WTC11 (cell line): ENCODE data around the gene CLNK. TPM values are rescaled to one million over a fixed set of nuclear protein-coding genes. Genes with fewer than 3 reads are reported as not detected.

Experiments used
- ATAC-seq: fragments of 200-7000 bp; cut with Tn5 transposase; 2 replicates; pipeline ENCODE4 v1.10.0; 2021; ENCODE audit warnings: mild to moderate bottlenecking, moderate library complexity
- CTCF ChIA-PET: fragments of 300-600 bp; sonication (Branson Sonifier 250); formaldehyde crosslinking; loops from one replicate; lab custom pipeline; 2021; ENCODE audit warnings: antibody characterized with exemption; lab: Charles Lee
- POLR2A ChIA-PET: fragments of 350-600 bp; sonication (Branson Sonifier 250); formaldehyde crosslinking; loops from one replicate; lab custom pipeline; 2021; ENCODE audit warnings: antibody characterized with exemption; lab: Charles Lee
- DNase-seq: peaks from one replicate; pipeline ENCODE4 v3.0.0; 2021; ENCODE audit warnings: low spot score
- H3K27ac Mint-ChIP-seq: 2 replicates; pipeline ENCODE4 v1.8.0; 2021; ENCODE audit warnings: mixed read lengths
- H3K27me3 Mint-ChIP-seq: 2 replicates; pipeline ENCODE4 v1.8.0; 2021; ENCODE audit warnings: low read depth, mild to moderate bottlenecking, moderate library complexity, mixed read lengths
- H3K36me3 Mint-ChIP-seq: 2 replicates; pipeline ENCODE4 v1.8.0; 2021; ENCODE audit warnings: mixed read lengths
- H3K4me1 Mint-ChIP-seq: 2 replicates; pipeline ENCODE4 v1.8.0; 2022; ENCODE audit warnings: mixed read lengths
- H3K4me3 Mint-ChIP-seq: 2 replicates; pipeline ENCODE4 v1.8.0; 2021; ENCODE audit warnings: mild to moderate bottlenecking, moderate library complexity, mixed read lengths
- H3K9me3 Mint-ChIP-seq: 2 replicates; pipeline ENCODE4 v1.8.0; 2021; ENCODE audit warnings: mixed read lengths
- CREB1 ChIP-seq: sonication (generic); formaldehyde crosslinking; IDR thresholded peaks from 2 replicates; pipeline ENCODE4 v1.8.0; 2023; ENCODE audit warnings: mild to moderate bottlenecking, missing genetic modification reagents
- CREM ChIP-seq: sonication (generic); formaldehyde crosslinking; IDR thresholded peaks from 2 replicates; pipeline ENCODE4 v1.8.1; 2022; ENCODE audit warnings: mild to moderate bottlenecking, missing genetic modification reagents, moderate library complexity
- ETV6 ChIP-seq: sonication (generic); formaldehyde crosslinking; IDR thresholded peaks from 2 replicates; pipeline ENCODE4 v1.8.1; 2022; ENCODE audit warnings: mild to moderate bottlenecking, missing genetic modification reagents
- GRHL2 ChIP-seq: fragments of 250-450 bp; sonication (Bioruptor Pico); IDR thresholded peaks from 2 replicates; pipeline ENCODE4 v1.8.0; 2022; ENCODE audit warnings: mild to moderate bottlenecking, moderate library complexity; ENCODE audit not compliant: insufficient replicate concordance, severe bottlenecking
- IRF2 ChIP-seq: sonication (generic); formaldehyde crosslinking; IDR thresholded peaks from 2 replicates; pipeline ENCODE4 v1.8.0; 2022; ENCODE audit warnings: low read depth, missing genetic modification reagents, borderline replicate concordance
- JAZF1 ChIP-seq: fragments of 250-450 bp; sonication (Bioruptor Pico); IDR thresholded peaks from 2 replicates; pipeline ENCODE4 v1.9.0; 2021; ENCODE audit warnings: moderate library complexity, mild to moderate bottlenecking, inconsistent platforms
- JUN ChIP-seq: sonication (generic); formaldehyde crosslinking; IDR thresholded peaks from 2 replicates; pipeline ENCODE4 v1.8.0; 2023; ENCODE audit warnings: mild to moderate bottlenecking, missing genetic modification reagents
- KAT7 ChIP-seq: sonication (generic); formaldehyde crosslinking; IDR thresholded peaks from 2 replicates; pipeline ENCODE4 v1.8.1; 2023; ENCODE audit warnings: missing genetic modification reagents, mild to moderate bottlenecking, borderline replicate concordance
- MXD4 ChIP-seq: fragments of 250-450 bp; sonication (Bioruptor Pico); IDR thresholded peaks from 2 replicates; pipeline ENCODE4 v1.8.0; 2021; ENCODE audit warnings: mild to moderate bottlenecking, moderate library complexity, borderline replicate concordance
- OVOL2 ChIP-seq: fragments of 250-450 bp; sonication (Bioruptor Pico); IDR thresholded peaks from 2 replicates; pipeline ENCODE4 v1.9.0; 2021; ENCODE audit warnings: mild to moderate bottlenecking, borderline replicate concordance
- RORB ChIP-seq: fragments of 250-450 bp; sonication (Bioruptor Pico); IDR thresholded peaks from 2 replicates; pipeline ENCODE4 v1.9.0; 2021; ENCODE audit warnings: mild to moderate bottlenecking
- ZNF138 ChIP-seq: sonication (generic); formaldehyde crosslinking; conservative IDR thresholded peaks from 2 replicates; pipeline ENCODE4 v1.8.1; 2022; ENCODE audit warnings: mild to moderate bottlenecking, moderate library complexity, missing genetic modification reagents
- ZNF423 ChIP-seq: fragments of 250-450 bp; sonication (Bioruptor Pico); IDR thresholded peaks from 2 replicates; pipeline ENCODE4 v2.1.2; 2022; ENCODE audit warnings: mild to moderate bottlenecking, moderate library complexity
- total RNA-seq: library from RNA; stranded (reverse); gene quantifications from 3 replicates; pipeline ENCODE4 v1.2.3, GENCODE V29; 2021
- TF ChIP-seq, protein P1 (sequence below): fragments of 250-450 bp; sonication (Bioruptor Pico); conservative IDR thresholded peaks from 2 replicates; pipeline ENCODE4 v1.9.0; 2021; ENCODE audit warnings: mild to moderate bottlenecking
- TF ChIP-seq, protein P2 (sequence below): sonication (generic); formaldehyde crosslinking; IDR thresholded peaks from 2 replicates; pipeline ENCODE4 v1.8.1; 2022; ENCODE audit warnings: low read depth, mild to moderate bottlenecking, moderate library complexity, missing genetic modification reagents, borderline replicate concordance
- TF ChIP-seq, protein P3 (sequence below): sonication (generic); formaldehyde crosslinking; conservative IDR thresholded peaks from 2 replicates; pipeline ENCODE4 v1.8.1; 2023; ENCODE audit warnings: mild to moderate bottlenecking, low read depth, missing genetic modification reagents, moderate library complexity
- TF ChIP-seq, protein P4 (sequence below): sonication (generic); formaldehyde crosslinking; IDR thresholded peaks from 2 replicates; pipeline ENCODE4 v1.8.0; 2022; ENCODE audit warnings: mild to moderate bottlenecking, missing genetic modification reagents
- TF ChIP-seq, protein P5 (sequence below): fragments of 250-450 bp; sonication (Bioruptor Pico); IDR thresholded peaks from 2 replicates; pipeline ENCODE4 v1.9.0; 2021; ENCODE audit warnings: mild to moderate bottlenecking, borderline replicate concordance
- TF ChIP-seq, protein P6 (sequence below): sonication (generic); formaldehyde crosslinking; IDR thresholded peaks from 2 replicates; pipeline ENCODE4 v1.8.1; 2023; ENCODE audit warnings: mild to moderate bottlenecking, moderate library complexity, missing genetic modification reagents
- TF ChIP-seq, protein P7 (sequence below): fragments of 250-450 bp; sonication (Bioruptor Pico); IDR thresholded peaks from 2 replicates; pipeline ENCODE4 v1.8.0; 2021; ENCODE audit warnings: mild to moderate bottlenecking

The CLNK gene
- total RNA-seq, 1 experiment from 2014 or later, result not detected

DNA sequence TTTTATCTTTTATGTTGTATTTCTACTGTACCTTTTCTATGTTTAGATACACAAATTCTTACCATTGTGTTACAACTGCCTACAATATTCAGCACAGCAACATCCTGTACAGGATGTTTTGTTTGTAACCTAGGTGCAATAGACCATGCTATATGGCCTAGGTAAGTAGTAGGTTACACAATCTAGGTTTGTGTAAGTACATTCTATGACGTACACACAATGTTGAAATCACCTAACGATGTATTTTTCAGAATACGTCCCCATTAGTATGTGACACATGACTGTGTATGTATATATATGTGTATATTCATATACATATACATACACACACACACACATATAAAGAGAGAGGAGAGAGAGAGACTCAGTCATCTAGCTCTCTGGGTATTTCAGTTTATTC, 103.5 kb downstream of the CLNK start (continued):
- TF ChIP-seq, protein P1, sequence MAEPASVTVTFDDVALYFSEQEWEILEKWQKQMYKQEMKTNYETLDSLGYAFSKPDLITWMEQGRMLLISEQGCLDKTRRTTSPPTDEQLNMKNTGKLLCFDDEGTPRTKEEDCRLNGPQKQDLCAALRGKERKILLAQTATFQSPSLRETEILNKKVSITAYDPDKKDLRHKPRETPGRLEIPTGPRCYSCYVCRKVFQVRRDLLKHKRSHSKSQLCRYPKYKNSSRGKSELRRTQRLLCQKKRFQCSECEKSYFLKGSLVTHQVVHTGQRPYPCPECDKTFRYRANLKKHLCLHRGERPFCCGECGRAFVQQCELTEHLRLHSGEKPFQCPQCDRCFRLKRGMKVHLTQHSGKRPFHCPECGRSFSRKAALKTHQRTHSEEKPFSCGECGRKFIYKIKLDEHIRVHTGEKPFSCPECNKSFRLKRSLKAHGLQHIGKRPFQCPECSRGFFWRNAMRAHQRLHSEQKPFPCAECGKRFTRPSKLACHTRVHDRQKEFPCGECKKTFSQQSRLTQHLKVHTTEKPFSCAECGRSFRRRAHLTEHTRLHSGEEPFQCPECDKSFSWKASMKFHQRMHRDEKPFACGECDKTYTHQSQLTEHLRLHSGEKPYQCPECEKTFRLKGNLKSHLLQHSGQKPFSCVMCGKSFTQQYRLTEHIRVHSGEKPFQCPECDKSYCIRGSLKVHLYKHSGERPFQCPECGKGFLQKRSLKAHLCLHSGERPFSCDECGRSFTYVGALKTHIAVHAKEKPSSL (CRISPR knock-in tag), result no peak
- TF ChIP-seq ZNF138 (no peak), JAZF1 (CRISPR knock-in tag) (no peak)
- TF ChIP-seq, all 79 proteins: peak for 0

DNA sequence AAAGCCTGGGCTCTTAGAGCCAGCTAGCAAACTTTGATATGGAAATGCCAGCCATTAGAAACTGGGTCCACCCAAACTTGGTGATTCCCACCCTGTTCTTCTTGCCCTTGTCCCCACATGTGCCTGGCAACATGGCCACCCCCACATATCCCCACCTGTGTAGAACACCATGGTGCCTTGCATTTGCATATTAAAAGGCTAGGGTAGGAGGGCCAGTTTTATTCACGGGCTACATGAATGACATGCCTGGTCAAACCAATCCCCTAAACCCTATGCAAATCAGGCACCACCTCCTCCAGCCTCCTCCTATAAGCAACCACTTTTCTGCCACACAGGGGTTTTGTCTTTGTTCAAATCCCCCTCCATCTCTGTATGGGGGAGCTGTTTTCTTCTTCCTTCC, 104.9 kb downstream of the CLNK start:
- Mint-ChIP-seq H3K36me3 (peaks cover 20% of the 10 kb centered on the region), H3K9me3 (peaks cover 55% of the 10 kb centered on the region), H3K4me1 (peaks cover 12% of the 10 kb centered on the region), H3K4me3 (no peak overlapping the region), H3K27me3 (peaks cover 17% of the 10 kb centered on the region), H3K27ac (no peak overlapping the region)
- DNase-seq, result no peak
- ChIA-PET POLR2A (no interaction called here), CTCF (no interaction called here)
- ATAC-seq, result peak; percentile 77
- TF ChIP-seq, protein P2, sequence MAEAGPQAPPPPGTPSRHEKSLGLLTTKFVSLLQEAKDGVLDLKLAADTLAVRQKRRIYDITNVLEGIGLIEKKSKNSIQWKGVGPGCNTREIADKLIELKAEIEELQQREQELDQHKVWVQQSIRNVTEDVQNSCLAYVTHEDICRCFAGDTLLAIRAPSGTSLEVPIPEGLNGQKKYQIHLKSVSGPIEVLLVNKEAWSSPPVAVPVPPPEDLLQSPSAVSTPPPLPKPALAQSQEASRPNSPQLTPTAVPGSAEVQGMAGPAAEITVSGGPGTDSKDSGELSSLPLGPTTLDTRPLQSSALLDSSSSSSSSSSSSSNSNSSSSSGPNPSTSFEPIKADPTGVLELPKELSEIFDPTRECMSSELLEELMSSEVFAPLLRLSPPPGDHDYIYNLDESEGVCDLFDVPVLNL (CRISPR knock-in tag), result no peak
- no peak for TF ChIP-seq GRHL2 (CRISPR knock-in tag)
- TF ChIP-seq, protein P3, sequence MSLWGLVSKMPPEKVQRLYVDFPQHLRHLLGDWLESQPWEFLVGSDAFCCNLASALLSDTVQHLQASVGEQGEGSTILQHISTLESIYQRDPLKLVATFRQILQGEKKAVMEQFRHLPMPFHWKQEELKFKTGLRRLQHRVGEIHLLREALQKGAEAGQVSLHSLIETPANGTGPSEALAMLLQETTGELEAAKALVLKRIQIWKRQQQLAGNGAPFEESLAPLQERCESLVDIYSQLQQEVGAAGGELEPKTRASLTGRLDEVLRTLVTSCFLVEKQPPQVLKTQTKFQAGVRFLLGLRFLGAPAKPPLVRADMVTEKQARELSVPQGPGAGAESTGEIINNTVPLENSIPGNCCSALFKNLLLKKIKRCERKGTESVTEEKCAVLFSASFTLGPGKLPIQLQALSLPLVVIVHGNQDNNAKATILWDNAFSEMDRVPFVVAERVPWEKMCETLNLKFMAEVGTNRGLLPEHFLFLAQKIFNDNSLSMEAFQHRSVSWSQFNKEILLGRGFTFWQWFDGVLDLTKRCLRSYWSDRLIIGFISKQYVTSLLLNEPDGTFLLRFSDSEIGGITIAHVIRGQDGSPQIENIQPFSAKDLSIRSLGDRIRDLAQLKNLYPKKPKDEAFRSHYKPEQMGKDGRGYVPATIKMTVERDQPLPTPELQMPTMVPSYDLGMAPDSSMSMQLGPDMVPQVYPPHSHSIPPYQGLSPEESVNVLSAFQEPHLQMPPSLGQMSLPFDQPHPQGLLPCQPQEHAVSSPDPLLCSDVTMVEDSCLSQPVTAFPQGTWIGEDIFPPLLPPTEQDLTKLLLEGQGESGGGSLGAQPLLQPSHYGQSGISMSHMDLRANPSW, result no peak
- TF ChIP-seq, protein P4, sequence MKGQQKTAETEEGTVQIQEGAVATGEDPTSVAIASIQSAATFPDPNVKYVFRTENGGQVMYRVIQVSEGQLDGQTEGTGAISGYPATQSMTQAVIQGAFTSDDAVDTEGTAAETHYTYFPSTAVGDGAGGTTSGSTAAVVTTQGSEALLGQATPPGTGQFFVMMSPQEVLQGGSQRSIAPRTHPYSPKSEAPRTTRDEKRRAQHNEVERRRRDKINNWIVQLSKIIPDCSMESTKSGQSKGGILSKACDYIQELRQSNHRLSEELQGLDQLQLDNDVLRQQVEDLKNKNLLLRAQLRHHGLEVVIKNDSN (CRISPR knock-in tag), result no peak
- no peak for TF ChIP-seq JUN (CRISPR knock-in tag)
- no peak for TF ChIP-seq MXD4 (CRISPR knock-in tag)
- no peak for TF ChIP-seq CREB1
- no peak for TF ChIP-seq OVOL2 (CRISPR knock-in tag)
- TF ChIP-seq, protein P5, sequence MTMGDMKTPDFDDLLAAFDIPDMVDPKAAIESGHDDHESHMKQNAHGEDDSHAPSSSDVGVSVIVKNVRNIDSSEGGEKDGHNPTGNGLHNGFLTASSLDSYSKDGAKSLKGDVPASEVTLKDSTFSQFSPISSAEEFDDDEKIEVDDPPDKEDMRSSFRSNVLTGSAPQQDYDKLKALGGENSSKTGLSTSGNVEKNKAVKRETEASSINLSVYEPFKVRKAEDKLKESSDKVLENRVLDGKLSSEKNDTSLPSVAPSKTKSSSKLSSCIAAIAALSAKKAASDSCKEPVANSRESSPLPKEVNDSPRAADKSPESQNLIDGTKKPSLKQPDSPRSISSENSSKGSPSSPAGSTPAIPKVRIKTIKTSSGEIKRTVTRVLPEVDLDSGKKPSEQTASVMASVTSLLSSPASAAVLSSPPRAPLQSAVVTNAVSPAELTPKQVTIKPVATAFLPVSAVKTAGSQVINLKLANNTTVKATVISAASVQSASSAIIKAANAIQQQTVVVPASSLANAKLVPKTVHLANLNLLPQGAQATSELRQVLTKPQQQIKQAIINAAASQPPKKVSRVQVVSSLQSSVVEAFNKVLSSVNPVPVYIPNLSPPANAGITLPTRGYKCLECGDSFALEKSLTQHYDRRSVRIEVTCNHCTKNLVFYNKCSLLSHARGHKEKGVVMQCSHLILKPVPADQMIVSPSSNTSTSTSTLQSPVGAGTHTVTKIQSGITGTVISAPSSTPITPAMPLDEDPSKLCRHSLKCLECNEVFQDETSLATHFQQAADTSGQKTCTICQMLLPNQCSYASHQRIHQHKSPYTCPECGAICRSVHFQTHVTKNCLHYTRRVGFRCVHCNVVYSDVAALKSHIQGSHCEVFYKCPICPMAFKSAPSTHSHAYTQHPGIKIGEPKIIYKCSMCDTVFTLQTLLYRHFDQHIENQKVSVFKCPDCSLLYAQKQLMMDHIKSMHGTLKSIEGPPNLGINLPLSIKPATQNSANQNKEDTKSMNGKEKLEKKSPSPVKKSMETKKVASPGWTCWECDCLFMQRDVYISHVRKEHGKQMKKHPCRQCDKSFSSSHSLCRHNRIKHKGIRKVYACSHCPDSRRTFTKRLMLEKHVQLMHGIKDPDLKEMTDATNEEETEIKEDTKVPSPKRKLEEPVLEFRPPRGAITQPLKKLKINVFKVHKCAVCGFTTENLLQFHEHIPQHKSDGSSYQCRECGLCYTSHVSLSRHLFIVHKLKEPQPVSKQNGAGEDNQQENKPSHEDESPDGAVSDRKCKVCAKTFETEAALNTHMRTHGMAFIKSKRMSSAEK (CRISPR knock-in tag), result no peak
- TF ChIP-seq, protein P6, sequence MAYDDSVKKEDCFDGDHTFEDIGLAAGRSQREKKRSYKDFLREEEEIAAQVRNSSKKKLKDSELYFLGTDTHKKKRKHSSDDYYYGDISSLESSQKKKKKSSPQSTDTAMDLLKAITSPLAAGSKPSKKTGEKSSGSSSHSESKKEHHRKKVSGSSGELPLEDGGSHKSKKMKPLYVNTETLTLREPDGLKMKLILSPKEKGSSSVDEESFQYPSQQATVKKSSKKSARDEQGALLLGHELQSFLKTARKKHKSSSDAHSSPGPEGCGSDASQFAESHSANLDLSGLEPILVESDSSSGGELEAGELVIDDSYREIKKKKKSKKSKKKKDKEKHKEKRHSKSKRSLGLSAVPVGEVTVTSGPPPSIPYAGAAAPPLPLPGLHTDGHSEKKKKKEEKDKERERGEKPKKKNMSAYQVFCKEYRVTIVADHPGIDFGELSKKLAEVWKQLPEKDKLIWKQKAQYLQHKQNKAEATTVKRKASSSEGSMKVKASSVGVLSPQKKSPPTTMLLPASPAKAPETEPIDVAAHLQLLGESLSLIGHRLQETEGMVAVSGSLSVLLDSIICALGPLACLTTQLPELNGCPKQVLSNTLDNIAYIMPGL, result no peak
- no peak for TF ChIP-seq RORB (CRISPR knock-in tag)
- TF ChIP-seq ZNF423 (CRISPR knock-in tag), result no peak
- TF ChIP-seq ETV6 (CRISPR knock-in tag), result no peak
- TF ChIP-seq KAT7 (CRISPR knock-in tag), result no peak
- TF ChIP-seq, protein P7, sequence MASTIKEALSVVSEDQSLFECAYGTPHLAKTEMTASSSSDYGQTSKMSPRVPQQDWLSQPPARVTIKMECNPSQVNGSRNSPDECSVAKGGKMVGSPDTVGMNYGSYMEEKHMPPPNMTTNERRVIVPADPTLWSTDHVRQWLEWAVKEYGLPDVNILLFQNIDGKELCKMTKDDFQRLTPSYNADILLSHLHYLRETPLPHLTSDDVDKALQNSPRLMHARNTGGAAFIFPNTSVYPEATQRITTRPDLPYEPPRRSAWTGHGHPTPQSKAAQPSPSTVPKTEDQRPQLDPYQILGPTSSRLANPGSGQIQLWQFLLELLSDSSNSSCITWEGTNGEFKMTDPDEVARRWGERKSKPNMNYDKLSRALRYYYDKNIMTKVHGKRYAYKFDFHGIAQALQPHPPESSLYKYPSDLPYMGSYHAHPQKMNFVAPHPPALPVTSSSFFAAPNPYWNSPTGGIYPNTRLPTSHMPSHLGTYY (CRISPR knock-in tag), result no peak
- no peak for TF ChIP-seq IRF2 (CRISPR knock-in tag)
- no peak for TF ChIP-seq CREM
